Measurements from ENCODE around the gene CPA1. TPM values are rescaled to one million over a fixed set of nuclear protein-coding genes. Genes with fewer than 3 reads are reported as not detected.

CPA1 gene
- total and polyA plus RNA-seq, 9 of the 15 experiments (the other 6 are each of a cell fraction or from before 2014, with no cell fraction given) = 6.5 TPM; not detected in 8

DNA sequence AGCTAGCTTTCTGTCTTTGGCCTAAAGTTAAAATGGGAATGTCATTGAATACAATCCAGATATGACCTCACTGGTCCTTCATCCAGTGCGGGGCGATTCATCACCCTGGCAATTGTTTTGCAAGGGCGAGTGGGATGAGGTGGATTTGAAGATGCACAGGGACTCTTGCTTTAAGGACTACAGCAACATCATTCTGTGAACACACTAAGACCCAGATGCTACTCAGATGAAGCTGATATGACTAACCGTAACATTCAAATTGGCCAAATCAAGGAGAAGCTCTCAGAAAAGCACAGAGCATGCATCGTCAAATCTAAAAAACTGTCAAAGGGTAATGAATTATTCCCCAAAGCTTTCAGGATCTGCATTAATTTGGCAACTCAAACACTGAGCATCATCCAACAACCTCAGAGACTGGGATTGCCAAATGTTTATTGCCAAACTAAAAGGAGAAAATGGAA lies 12.8 kb downstream of the CPA1 start:
- Histone ChIP-seq H3K4me2 (ENCODE audit: insufficient read depth, low read length) (no peak overlapping the region), H3K4me1 (replicated peaks in 1 of 2; ENCODE audit: control insufficient read depth in 2 of 2, insufficient read depth in 2 of 2, low read length in 2 of 2) (peaks cover 0 to 8% of the 10 kb centered on the region in 2 experiments; a peak in 3 of 5 replicates), H4K20me1 (replicated peaks; ENCODE audit: control insufficient read depth, insufficient read depth, low read length) (no peaks in the 10 kb centered on the region), H3K9ac (ENCODE audit: insufficient read depth in 1 of 2, low read depth in 2 of 2, low read length in 2 of 2) (no peak overlapping the region), H3K36me3 (ENCODE audit: control insufficient read depth, insufficient read depth, low read length) (no peaks in the 10 kb centered on the region), H3K9me1 (ENCODE audit: control insufficient read depth, insufficient read depth, low read length) (no peaks in the 10 kb centered on the region), H3K9me3 (replicated peaks; ENCODE audit: control insufficient read depth, insufficient read depth, low read depth, low read length) (no peaks in the 10 kb centered on the region), H3K27ac (ENCODE audit: extremely low read depth, low read depth, low read length) (no peak overlapping the region), H3K27me3 (ENCODE audit: control insufficient read depth in 2 of 2, insufficient read depth in 2 of 2, low read length in 2 of 2) (peaks cover 3 to 13% of the 10 kb centered on the region in 2 experiments; a peak in 3 of 5 replicates), H3K4me3 (no peak overlapping the region), H3K79me2 (ENCODE audit: control insufficient read depth, insufficient read depth, low read length) (no peaks in the 10 kb centered on the region), H2AFZ (ENCODE audit: low read depth, low read length) (no peak overlapping the region)
- intact Hi-C loops (cut with micrococcal nuclease) (no loop called here), in situ Hi-C loops (cut with MboI) (no loop called here)
- FAIRE-seq (no peak), ATAC-seq (no peak; the same call in 1 of the 3 replicates), DNase-seq (ENCODE audit: extremely low read depth in 1 of 4, low spot score in 3 of 4) (no peak)
- 49% methylated on average over 5 of the region's 5 CpGs for WGBS (ENCODE audit: insufficient coverage, low coverage, missing lambda C conversion rate)
- no TSS peak for BruUV-seq (replicated peaks)
- POLR2A ChIA-PET = interaction anchor here (1.0 to 1.4 kb wide), 4 partner anchors 9 to 62 kb away, joined by 3 to 7 read pairs (median 4); no protein-coding TSS in a partner anchor
- CTCF ChIA-PET (ENCODE audit: low intra/inter-chr PET ratio) = no interaction called here
- TF ChIP-seq, protein P1, sequence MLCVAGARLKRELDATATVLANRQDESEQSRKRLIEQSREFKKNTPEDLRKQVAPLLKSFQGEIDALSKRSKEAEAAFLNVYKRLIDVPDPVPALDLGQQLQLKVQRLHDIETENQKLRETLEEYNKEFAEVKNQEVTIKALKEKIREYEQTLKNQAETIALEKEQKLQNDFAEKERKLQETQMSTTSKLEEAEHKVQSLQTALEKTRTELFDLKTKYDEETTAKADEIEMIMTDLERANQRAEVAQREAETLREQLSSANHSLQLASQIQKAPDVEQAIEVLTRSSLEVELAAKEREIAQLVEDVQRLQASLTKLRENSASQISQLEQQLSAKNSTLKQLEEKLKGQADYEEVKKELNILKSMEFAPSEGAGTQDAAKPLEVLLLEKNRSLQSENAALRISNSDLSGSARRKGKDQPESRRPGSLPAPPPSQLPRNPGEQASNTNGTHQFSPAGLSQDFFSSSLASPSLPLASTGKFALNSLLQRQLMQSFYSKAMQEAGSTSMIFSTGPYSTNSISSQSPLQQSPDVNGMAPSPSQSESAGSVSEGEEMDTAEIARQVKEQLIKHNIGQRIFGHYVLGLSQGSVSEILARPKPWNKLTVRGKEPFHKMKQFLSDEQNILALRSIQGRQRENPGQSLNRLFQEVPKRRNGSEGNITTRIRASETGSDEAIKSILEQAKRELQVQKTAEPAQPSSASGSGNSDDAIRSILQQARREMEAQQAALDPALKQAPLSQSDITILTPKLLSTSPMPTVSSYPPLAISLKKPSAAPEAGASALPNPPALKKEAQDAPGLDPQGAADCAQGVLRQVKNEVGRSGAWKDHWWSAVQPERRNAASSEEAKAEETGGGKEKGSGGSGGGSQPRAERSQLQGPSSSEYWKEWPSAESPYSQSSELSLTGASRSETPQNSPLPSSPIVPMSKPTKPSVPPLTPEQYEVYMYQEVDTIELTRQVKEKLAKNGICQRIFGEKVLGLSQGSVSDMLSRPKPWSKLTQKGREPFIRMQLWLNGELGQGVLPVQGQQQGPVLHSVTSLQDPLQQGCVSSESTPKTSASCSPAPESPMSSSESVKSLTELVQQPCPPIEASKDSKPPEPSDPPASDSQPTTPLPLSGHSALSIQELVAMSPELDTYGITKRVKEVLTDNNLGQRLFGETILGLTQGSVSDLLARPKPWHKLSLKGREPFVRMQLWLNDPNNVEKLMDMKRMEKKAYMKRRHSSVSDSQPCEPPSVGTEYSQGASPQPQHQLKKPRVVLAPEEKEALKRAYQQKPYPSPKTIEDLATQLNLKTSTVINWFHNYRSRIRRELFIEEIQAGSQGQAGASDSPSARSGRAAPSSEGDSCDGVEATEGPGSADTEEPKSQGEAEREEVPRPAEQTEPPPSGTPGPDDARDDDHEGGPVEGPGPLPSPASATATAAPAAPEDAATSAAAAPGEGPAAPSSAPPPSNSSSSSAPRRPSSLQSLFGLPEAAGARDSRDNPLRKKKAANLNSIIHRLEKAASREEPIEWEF (CRISPR knock-in tag; IDR thresholded peaks at IDR 0.05) = no peak
- 0 out of 2 replicates have a peak, but pooled peaks have one; percentile 42 for TF ChIP-seq MECOM (CRISPR knock-in tag; IDR thresholded peaks at IDR 0.05)
- peak; percentile 2 for TF ChIP-seq MEIS2 (IDR thresholded peaks at IDR 0.05; ENCODE audit: partially characterized antibody)

Measured in K562 (cell line).